Measurements from ENCODE around the gene ZNF100.

GRCh38 chr19:21713761-21714160 is 53.6 kb downstream of the ZNF100 start:
- no peak for TF ChIP-seq CTCF (IDR thresholded peaks at IDR 0.05; ENCODE audit: insufficient read depth, low read depth, low read length)
- TF ChIP-seq EZH2 (IDR thresholded peaks at IDR 0.05; ENCODE audit: insufficient read depth, low read length): no peak
